ENCODE data around the gene TMED4. TPM values are rescaled to one million over a fixed set of nuclear protein-coding genes. Genes with fewer than 3 reads are reported as not detected.

The TMED4 gene
- total RNA-seq, 1 experiment from 2014 or later, result 62.4 TPM

- H3K56ac ChIP-seq (ENCODE audit: insufficient read length, low read depth, low read length), result no peak overlapping the region
- H3K23me2 ChIP-seq (ENCODE audit: insufficient read length, low read depth, low read length, poor library complexity, severe bottlenecking), result peaks cover 4% of the 10 kb centered on the region
- no peak overlapping the region for H2AFZ ChIP-seq (ENCODE audit: low read length)
- peaks cover 3% of the 10 kb centered on the region for H3K79me1 ChIP-seq (ENCODE audit: insufficient read depth, low read depth, low read length, poor library complexity, severe bottlenecking)
- Mint-ChIP-seq H3K27me3 (ENCODE audit: low read depth) (no peaks in the 10 kb centered on the region), H3K9me3 (no peaks in the 10 kb centered on the region; a peak in 1 of 5 replicates), H3K4me3 (peak overlapping the region in 1 of 2 experiments; percentile 20; a peak in 2 of 5 replicates), H3K27ac (no peak overlapping the region; a peak in 1 of 7 replicates), H3K36me3 (ENCODE audit: insufficient read depth in 1 of 3, low read depth in 3 of 3) (peaks cover 4 to 11% (median 10%) of the 10 kb centered on the region in 3 experiments), H3K4me1 (peaks cover 14 to 23% of the 10 kb centered on the region in 2 experiments)
- no peaks in the 10 kb centered on the region for H3K27me3 ChIP-seq (ENCODE audit: insufficient read depth, low read length)
- no peak for DNase-seq
- H3K9ac ChIP-seq (ENCODE audit: extremely low read depth, insufficient read length, low read length), result no peak overlapping the region
- H3K4ac ChIP-seq (ENCODE audit: low read depth, low read length), result no peak overlapping the region
- no peak overlapping the region for H3K27ac ChIP-seq (ENCODE audit: insufficient read length, low read depth, low read length)
- H2BK5ac ChIP-seq (ENCODE audit: insufficient read length, low read length), result no peak overlapping the region
- H4K91ac ChIP-seq (ENCODE audit: insufficient read length, low read depth, low read length), result no peak overlapping the region
- no peak overlapping the region for H3K23ac ChIP-seq (ENCODE audit: insufficient read length, low read depth, low read length)
- H3K14ac ChIP-seq (ENCODE audit: insufficient read depth, low read length), result no peak overlapping the region
- H2BK20ac ChIP-seq (ENCODE audit: low read depth, low read length, poor library complexity, severe bottlenecking), result no peak overlapping the region
- H3K18ac ChIP-seq (ENCODE audit: insufficient read length, low read depth, low read length), result no peak overlapping the region
- no peak overlapping the region for H2BK120ac ChIP-seq (ENCODE audit: low read depth, low read length, poor library complexity, severe bottlenecking)
- no peaks in the 10 kb centered on the region for H4K20me1 ChIP-seq (ENCODE audit: control insufficient read depth, insufficient read depth, insufficient read length)
- whole genome bisulfite sequencing (ENCODE audit: extremely low coverage, insufficient read length, low lambda C conversion rate), result no CpG with 5 or more reads among the region's 3 CpGs
- no peak overlapping the region for H2BK12ac ChIP-seq (ENCODE audit: insufficient read length, low read depth, low read length)
- no peak overlapping the region for H4K8ac ChIP-seq (replicated peaks; ENCODE audit: insufficient read length, low read depth, low read length)
- TF ChIP-seq, protein P1, sequence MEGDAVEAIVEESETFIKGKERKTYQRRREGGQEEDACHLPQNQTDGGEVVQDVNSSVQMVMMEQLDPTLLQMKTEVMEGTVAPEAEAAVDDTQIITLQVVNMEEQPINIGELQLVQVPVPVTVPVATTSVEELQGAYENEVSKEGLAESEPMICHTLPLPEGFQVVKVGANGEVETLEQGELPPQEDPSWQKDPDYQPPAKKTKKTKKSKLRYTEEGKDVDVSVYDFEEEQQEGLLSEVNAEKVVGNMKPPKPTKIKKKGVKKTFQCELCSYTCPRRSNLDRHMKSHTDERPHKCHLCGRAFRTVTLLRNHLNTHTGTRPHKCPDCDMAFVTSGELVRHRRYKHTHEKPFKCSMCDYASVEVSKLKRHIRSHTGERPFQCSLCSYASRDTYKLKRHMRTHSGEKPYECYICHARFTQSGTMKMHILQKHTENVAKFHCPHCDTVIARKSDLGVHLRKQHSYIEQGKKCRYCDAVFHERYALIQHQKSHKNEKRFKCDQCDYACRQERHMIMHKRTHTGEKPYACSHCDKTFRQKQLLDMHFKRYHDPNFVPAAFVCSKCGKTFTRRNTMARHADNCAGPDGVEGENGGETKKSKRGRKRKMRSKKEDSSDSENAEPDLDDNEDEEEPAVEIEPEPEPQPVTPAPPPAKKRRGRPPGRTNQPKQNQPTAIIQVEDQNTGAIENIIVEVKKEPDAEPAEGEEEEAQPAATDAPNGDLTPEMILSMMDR (conservative IDR thresholded peaks at IDR 0.05), result no peak
- H2BK15ac ChIP-seq (ENCODE audit: low read depth, low read length), result no peak overlapping the region
- no peaks in the 10 kb centered on the region for H3K9me3 ChIP-seq (ENCODE audit: control insufficient read depth, low read depth, low read length)
- H2AK5ac ChIP-seq (ENCODE audit: insufficient read length, low read length), result no peak overlapping the region
- no peak overlapping the region for H4K5ac ChIP-seq (ENCODE audit: insufficient read length, low read depth, low read length)
- no peak overlapping the region for H3K4me2 ChIP-seq (ENCODE audit: insufficient read depth, insufficient read length, low read length)
- H3K4me1 ChIP-seq (ENCODE audit: insufficient read depth, low read length), result no peaks in the 10 kb centered on the region; the same call in 1 of the 2 replicates
- peaks cover 21% of the 10 kb centered on the region; the same call in 1 of the 2 replicates for H3K79me2 ChIP-seq (ENCODE audit: insufficient read depth, low read length)
- H3T11ph ChIP-seq (ENCODE audit: low read length), result no peak overlapping the region
Measured at GRCh38 chr7:44609829-44610228, 27.8 kb upstream of the TMED4 start.
